HL-60 (cell line): ENCODE results near the gene ACO2.
A peak's percentile ranks its signal among the peaks of the same experiment; 100 is the strongest.

ENCODE experiments used
- POLR2AphosphoS5 ChIP-seq: IDR thresholded peaks from 2 replicates; pipeline ENCODE4 v1.6.1; 2012; ENCODE audit warnings: low read depth
- REST ChIP-seq: IDR thresholded peaks from 2 replicates; pipeline ENCODE4 v1.6.1; 2012; ENCODE audit warnings: low read depth; ENCODE audit not compliant: insufficient replicate concordance
- TF ChIP-seq, protein P1 (sequence below): IDR thresholded peaks from one replicate; pipeline ENCODE4 v1.5.1; 2011; ENCODE audit warnings: low read length, control low read depth, inconsistent platforms; ENCODE audit not compliant: insufficient read depth

DNA sequence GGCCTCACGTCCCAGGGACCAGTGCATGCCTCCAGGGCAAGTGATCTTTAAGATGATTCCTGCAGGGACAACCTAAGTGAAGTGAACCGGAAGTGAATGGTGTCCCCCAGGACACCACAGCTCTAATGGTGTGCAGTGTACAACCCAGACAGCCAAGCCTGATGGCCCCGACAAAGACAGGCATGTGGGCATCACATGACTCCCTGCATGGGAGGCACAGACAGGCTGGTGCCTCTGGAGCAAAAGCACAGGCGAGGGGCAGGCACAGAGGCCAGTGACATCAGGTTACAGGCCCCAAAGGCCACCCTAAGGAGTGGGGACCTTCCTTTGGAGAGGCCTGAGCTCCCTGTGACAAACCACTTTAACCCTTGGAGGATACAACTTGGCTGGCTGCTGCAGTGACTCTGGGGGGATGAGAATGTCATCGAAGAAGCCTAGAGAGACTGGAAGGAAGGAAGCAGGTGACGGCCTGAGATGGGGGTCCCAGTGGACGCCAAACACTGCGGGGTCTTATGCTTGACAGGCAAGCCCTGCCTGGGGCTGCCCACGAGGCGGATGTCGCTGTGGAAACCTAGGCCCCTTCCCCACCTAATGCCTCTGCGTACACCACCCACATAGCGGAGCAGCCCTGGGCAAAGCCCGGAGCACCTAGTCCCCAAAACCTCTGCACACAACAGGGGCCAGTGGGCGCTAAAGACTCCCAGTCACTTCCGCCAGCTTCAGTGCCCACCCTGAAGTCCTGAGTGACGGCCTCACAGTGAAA is 63.0 kb downstream of the ACO2 start:
- TF ChIP-seq, protein P1, sequence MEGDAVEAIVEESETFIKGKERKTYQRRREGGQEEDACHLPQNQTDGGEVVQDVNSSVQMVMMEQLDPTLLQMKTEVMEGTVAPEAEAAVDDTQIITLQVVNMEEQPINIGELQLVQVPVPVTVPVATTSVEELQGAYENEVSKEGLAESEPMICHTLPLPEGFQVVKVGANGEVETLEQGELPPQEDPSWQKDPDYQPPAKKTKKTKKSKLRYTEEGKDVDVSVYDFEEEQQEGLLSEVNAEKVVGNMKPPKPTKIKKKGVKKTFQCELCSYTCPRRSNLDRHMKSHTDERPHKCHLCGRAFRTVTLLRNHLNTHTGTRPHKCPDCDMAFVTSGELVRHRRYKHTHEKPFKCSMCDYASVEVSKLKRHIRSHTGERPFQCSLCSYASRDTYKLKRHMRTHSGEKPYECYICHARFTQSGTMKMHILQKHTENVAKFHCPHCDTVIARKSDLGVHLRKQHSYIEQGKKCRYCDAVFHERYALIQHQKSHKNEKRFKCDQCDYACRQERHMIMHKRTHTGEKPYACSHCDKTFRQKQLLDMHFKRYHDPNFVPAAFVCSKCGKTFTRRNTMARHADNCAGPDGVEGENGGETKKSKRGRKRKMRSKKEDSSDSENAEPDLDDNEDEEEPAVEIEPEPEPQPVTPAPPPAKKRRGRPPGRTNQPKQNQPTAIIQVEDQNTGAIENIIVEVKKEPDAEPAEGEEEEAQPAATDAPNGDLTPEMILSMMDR = no peak
- TF ChIP-seq POLR2AphosphoS5 (0 out of 2 replicates have a peak, but pooled peaks have one; percentile 1), REST (no peak)
